ENCODE results near the gene PPP1CC.

- TF ChIP-seq ZNF263 (CRISPR knock-in tag; IDR thresholded peaks at IDR 0.05; ENCODE audit: low read depth) (no peak), TEAD1 (CRISPR knock-in tag; IDR thresholded peaks at IDR 0.05) (no peak), E2F4 (CRISPR knock-in tag; IDR thresholded peaks at IDR 0.05; ENCODE audit: borderline replicate concordance, low read depth) (no peak), CTCF (IDR thresholded peaks at IDR 0.05) (no peak), SOX15 (CRISPR knock-in tag; IDR thresholded peaks at IDR 0.05) (no peak), SP1 (CRISPR knock-in tag; conservative IDR thresholded peaks at IDR 0.05) (no peak), TEAD4 (CRISPR knock-in tag; IDR thresholded peaks at IDR 0.05) (no peak)
These were observed 17.4 kb downstream of the PPP1CC start for GRCh38 chr12:110725267-110725666.
